Hepatocyte (in vitro differentiated cells): ENCODE results near the gene FOXF1.

Experiments used
- EZH2phosphoT487 ChIP-seq: fragments of 200-600 bp; sonication (generic); IDR thresholded peaks from one replicate; pipeline ENCODE4 v1.6.1; 2018; ENCODE audit warnings: antibody characterized with exemption, mild to moderate bottlenecking, low read depth, moderate library complexity; ENCODE audit not compliant: unreplicated experiment, severe bottlenecking
- TF ChIP-seq, protein P1 (sequence below): fragments of 200-600 bp; sonication (generic); IDR thresholded peaks from 2 replicates; pipeline ENCODE4 v1.5.1; 2016; ENCODE audit warnings: antibody characterized with exemption, mild to moderate bottlenecking; ENCODE audit not compliant: poor library complexity

GRCh38 chr16:86507173-86508027, 2.9 kb upstream of the FOXF1 start:
- no peak for TF ChIP-seq EZH2phosphoT487
- TF ChIP-seq, protein P1, sequence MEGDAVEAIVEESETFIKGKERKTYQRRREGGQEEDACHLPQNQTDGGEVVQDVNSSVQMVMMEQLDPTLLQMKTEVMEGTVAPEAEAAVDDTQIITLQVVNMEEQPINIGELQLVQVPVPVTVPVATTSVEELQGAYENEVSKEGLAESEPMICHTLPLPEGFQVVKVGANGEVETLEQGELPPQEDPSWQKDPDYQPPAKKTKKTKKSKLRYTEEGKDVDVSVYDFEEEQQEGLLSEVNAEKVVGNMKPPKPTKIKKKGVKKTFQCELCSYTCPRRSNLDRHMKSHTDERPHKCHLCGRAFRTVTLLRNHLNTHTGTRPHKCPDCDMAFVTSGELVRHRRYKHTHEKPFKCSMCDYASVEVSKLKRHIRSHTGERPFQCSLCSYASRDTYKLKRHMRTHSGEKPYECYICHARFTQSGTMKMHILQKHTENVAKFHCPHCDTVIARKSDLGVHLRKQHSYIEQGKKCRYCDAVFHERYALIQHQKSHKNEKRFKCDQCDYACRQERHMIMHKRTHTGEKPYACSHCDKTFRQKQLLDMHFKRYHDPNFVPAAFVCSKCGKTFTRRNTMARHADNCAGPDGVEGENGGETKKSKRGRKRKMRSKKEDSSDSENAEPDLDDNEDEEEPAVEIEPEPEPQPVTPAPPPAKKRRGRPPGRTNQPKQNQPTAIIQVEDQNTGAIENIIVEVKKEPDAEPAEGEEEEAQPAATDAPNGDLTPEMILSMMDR: no peak
